Thyroid gland (tissue), 4 donors: ENCODE data around the gene LMBR1.
"Not testable (repeated sequence)": the region's sequence is repeated elsewhere in the genome, so short reads cannot be mapped to it uniquely, and the experiment has no call there.

Experiments used
- CTCF ChIP-seq, 6 experiments: fragments of 200-600 bp in 3 of 6; fragments of 450-650 bp in 3 of 6; sonication (generic) in 3 of 6; IDR thresholded peaks; one replicate each; pipeline ENCODE4 v1.5.1; 2016 to 2019; ENCODE audit warnings: antibody characterized with exemption in 6 of 6, mild to moderate bottlenecking in 2 of 6, inconsistent platforms in 1 of 6, moderate library complexity in 1 of 6
- POLR2A ChIP-seq, 2 donors: fragments of 450-650 bp; IDR thresholded peaks; one replicate each; pipeline ENCODE4 v1.6.1; 2017; ENCODE audit warnings: antibody characterized with exemption in 2 of 2, mild to moderate bottlenecking in 2 of 2, moderate library complexity in 1 of 2

GRCh38 chr7:156868363-156868762 lies 24.6 kb downstream of the LMBR1 start:
- not testable (repeated sequence) for TF ChIP-seq CTCF, POLR2A (IDR thresholded peaks at IDR 0.05)
